NT2/D1 (cell line): ENCODE measurements around the gene RFXANK.

Experiments used
- DNase-seq: peaks from one replicate; pipeline ENCODE4 v3.0.0-alpha.2; 2011; ENCODE audit warnings: low read depth, low spot score
- H3K27me3 ChIP-seq: 2 replicates; pipeline ENCODE4 v1.6.0; 2011; ENCODE audit warnings: mild to moderate bottlenecking; ENCODE audit not compliant: insufficient read length, insufficient read depth
- H3K36me3 ChIP-seq: 2 replicates; pipeline ENCODE4 v1.6.1; 2011; ENCODE audit warnings: mild to moderate bottlenecking, low read length, mixed read lengths; ENCODE audit not compliant: insufficient read depth, insufficient read length
- H3K4me1 ChIP-seq: 2 replicates; pipeline ENCODE4 v1.5.1; 2011; ENCODE audit not compliant: insufficient read depth, insufficient read length
- H3K4me3 ChIP-seq: 2 replicates; pipeline ENCODE4 v1.5.1; 2011; ENCODE audit warnings: low read depth; ENCODE audit not compliant: insufficient read length
- H3K9ac ChIP-seq: 2 replicates; pipeline ENCODE4 v1.6.0; 2011; ENCODE audit warnings: low read depth; ENCODE audit not compliant: insufficient read length
- H3K9me3 ChIP-seq: 2 replicates; pipeline ENCODE4 v1.5.1; 2011; ENCODE audit warnings: mild to moderate bottlenecking, low read length; ENCODE audit not compliant: insufficient read depth
- SUZ12 ChIP-seq: IDR thresholded peaks from 2 replicates; pipeline ENCODE4 v1.6.1; 2011; ENCODE audit not compliant: insufficient read length, insufficient read depth; ENCODE audit errors: extremely low read depth
- YY1 ChIP-seq: IDR thresholded peaks from 2 replicates; pipeline ENCODE4 v1.6.1; 2011; ENCODE audit not compliant: insufficient read length, insufficient read depth
- ZNF274 ChIP-seq: IDR thresholded peaks from 2 replicates; pipeline ENCODE4 v1.6.1; 2011; ENCODE audit warnings: mild to moderate bottlenecking, low read depth, low read length

RFXANK gene

DNA sequence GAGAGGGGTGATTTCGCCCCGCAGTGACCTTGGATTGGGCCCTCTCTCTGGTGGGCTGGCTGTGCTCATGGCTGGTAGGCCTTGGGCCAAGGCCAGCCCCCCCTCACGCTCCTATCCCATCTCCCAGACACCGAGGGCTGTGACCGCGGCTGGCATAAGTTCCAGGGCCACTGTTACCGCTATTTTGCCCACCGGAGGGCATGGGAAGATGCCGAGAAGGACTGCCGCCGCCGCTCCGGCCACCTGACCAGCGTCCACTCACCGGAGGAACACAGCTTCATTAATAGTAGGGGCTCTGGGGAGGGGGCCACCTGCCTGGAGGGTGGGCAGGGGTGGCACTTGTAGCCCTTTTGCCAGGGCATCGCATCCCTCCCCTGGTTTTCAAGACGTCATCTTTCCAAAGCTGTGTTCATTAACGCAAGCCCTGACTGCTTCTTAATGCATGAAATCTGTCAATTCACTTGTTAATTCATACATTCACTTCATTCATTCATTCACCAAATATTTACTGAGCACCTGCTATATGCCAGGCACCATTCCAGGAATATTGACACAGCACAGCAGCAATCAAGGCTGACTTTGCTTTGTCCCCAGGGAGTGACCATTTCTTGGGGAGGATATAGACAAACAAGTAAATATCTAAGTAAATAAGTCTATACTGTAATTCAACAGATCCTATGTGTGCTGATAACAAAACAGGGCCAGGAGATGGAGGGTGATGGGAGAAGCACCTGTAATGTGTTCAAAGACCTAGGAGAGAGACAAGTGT is 46.3 kb downstream of the RFXANK start:
- H3K27me3 ChIP-seq, result peaks cover 19% of the 10 kb centered on the region
- H3K9ac ChIP-seq, result no peak overlapping the region
- H3K4me3 ChIP-seq, result no peak overlapping the region
- no peak for DNase-seq
- H3K4me1 ChIP-seq, result peaks cover 5% of the 10 kb centered on the region
- TF ChIP-seq YY1 (no peak), ZNF274 (no peak), SUZ12 (no peak)
- H3K9me3 ChIP-seq, result peaks cover 26% of the 10 kb centered on the region
- no peaks in the 10 kb centered on the region for H3K36me3 ChIP-seq

GRCh38 chr19:19239675-19240074 is 47.6 kb downstream of the RFXANK start:
- H3K4me1 ChIP-seq, result peaks cover 5% of the 10 kb centered on the region
- DNase-seq, result no peak
- H3K4me3 ChIP-seq, result no peak overlapping the region
- H3K36me3 ChIP-seq, result no peaks in the 10 kb centered on the region
- TF ChIP-seq YY1, result no peak
- TF ChIP-seq SUZ12, result no peak
- TF ChIP-seq ZNF274, result no peak
- peaks cover 19% of the 10 kb centered on the region for H3K27me3 ChIP-seq
- no peak overlapping the region for H3K9ac ChIP-seq
- H3K9me3 ChIP-seq, result peaks cover 12% of the 10 kb centered on the region; the same call in 1 of the 2 replicates

DNA sequence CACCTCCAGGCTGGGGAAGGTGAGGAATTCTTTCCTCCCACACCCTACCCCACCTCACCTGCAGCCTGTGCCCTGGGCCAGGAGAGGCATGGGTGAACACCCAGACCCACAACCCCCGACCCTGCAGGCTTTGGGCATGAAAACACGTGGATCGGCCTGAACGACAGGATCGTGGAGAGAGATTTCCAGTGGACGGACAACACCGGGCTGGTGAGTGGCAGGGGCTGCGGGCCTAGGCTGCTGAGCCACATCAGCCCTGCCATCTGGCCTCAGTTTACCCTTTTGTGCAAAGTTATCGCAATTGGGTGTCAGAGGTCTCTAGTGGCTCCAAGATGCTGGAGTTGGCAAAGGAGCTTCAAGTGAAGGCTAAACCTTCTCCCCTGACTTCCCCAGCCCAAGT is 48.4 kb downstream of the RFXANK start:
- TF ChIP-seq YY1 (no peak), SUZ12 (no peak), ZNF274 (no peak)
- Histone ChIP-seq H3K27me3 (peaks cover 19% of the 10 kb centered on the region), H3K36me3 (no peaks in the 10 kb centered on the region), H3K4me3 (no peak overlapping the region), H3K9me3 (peaks cover 9% of the 10 kb centered on the region; the same call in 1 of the 2 replicates), H3K9ac (no peak overlapping the region), H3K4me1 (peaks cover 5% of the 10 kb centered on the region)
- no peak for DNase-seq

GRCh38 chr19:19250196-19250801 is 58.2 kb downstream of the RFXANK start:
- Histone ChIP-seq H3K27me3 (peaks cover 11% of the 10 kb centered on the region), H3K4me1 (no peaks in the 10 kb centered on the region), H3K36me3 (no peaks in the 10 kb centered on the region), H3K4me3 (no peak overlapping the region), H3K9ac (no peak overlapping the region), H3K9me3 (no peaks in the 10 kb centered on the region)
- DNase-seq, result no peak
- no peak for TF ChIP-seq YY1
- TF ChIP-seq ZNF274, result no peak
- no peak for TF ChIP-seq SUZ12
